Measurements from ENCODE around the gene IGF1R. TPM values are rescaled to one million over a fixed set of nuclear protein-coding genes. Genes with fewer than 3 reads are reported as not detected.
A peak's percentile ranks its signal among the peaks of the same experiment; 100 is the strongest.

IGF1R gene
- total RNA-seq, 6 donors from 2014 or later = 31.0 to 142 (median 63.8) TPM

- TF ChIP-seq, protein P1, sequence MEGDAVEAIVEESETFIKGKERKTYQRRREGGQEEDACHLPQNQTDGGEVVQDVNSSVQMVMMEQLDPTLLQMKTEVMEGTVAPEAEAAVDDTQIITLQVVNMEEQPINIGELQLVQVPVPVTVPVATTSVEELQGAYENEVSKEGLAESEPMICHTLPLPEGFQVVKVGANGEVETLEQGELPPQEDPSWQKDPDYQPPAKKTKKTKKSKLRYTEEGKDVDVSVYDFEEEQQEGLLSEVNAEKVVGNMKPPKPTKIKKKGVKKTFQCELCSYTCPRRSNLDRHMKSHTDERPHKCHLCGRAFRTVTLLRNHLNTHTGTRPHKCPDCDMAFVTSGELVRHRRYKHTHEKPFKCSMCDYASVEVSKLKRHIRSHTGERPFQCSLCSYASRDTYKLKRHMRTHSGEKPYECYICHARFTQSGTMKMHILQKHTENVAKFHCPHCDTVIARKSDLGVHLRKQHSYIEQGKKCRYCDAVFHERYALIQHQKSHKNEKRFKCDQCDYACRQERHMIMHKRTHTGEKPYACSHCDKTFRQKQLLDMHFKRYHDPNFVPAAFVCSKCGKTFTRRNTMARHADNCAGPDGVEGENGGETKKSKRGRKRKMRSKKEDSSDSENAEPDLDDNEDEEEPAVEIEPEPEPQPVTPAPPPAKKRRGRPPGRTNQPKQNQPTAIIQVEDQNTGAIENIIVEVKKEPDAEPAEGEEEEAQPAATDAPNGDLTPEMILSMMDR (IDR thresholded peaks at IDR 0.05) = no peak
- no peak for TF ChIP-seq POLR2A (IDR thresholded peaks at IDR 0.05)
- TF ChIP-seq EP300 (IDR thresholded peaks at IDR 0.05) = no peak
- TF ChIP-seq POLR2AphosphoS5 (IDR thresholded peaks at IDR 0.05) = no peak
- WGBS, 2 donors = 91 to 96% methylated on average over 3 of the region's 3 CpGs
- Histone ChIP-seq H3K4me3 (no peak overlapping the region), H3K36me3 (peaks cover 33 to 69% (median 36%) of the 10 kb centered on the region in 4 donors), H3K9me3 (no peaks in the 10 kb centered on the region), H3K27ac (no peak overlapping the region), H3K4me1 (peaks cover 8 to 17% (median 11%) of the 10 kb centered on the region in 4 donors), H3K27me3 (no peaks in the 10 kb centered on the region)
- no peak for DNase-seq
- no peak for ATAC-seq (ENCODE audit: low FRiP score in 2 of 2)
Measured at GRCh38 chr15:98917417-98917816, 269.1 kb downstream of the IGF1R start.

DNA sequence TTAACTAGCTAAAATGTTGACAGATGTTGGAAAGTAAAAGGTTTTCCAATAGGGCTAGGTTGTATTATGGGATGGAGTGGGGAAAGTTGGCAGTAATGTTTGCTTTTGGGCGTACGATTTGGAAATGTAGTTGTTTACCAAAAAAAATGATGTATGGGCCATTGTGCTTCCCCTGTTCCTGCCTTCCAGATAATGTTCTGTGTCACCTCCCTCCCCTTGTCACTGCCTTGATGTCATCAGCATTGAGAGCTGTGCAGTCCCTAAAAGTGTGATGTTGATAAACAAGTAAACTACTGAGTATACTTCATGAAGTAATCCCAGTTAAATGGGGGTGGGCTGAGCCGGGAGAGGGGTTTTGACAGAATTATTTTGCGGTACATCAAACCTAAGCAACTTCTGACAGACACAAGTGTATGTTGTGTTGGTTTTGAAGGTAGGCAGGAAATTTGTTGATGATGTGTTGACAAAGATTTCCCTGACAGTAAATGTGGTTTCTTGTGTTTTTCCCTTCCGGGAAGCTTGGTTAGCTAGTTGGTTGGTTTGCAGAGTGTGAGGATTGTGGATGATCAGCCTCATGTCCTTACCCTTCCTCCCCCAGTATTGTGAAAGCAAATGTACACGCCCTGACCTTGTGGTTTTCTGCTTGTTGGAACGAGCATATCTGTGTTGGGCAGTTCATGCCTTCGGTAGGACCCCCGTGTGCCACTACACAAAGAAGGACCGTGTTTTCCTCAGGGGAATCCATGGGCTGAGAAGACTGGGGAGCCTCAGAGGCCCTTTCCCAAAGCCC lies 271.9 kb downstream of the IGF1R start:
- peaks cover 3 to 10% (median 9%) of the 10 kb centered on the region in 4 donors for H3K4me1 ChIP-seq
- H3K4me3 ChIP-seq = no peak overlapping the region
- ATAC-seq (ENCODE audit: low FRiP score in 2 of 2) (no peak), DNase-seq (no peak)
- WGBS, 2 donors = 64 to 76% methylated on average over 10 of the region's 10 CpGs
- no peaks in the 10 kb centered on the region for H3K9me3 ChIP-seq
- no peaks in the 10 kb centered on the region for H3K27me3 ChIP-seq
- H3K36me3 ChIP-seq = peaks cover 22 to 75% (median 45%) of the 10 kb centered on the region in 4 donors
- TF ChIP-seq POLR2AphosphoS5 (IDR thresholded peaks at IDR 0.05) = no peak
- TF ChIP-seq POLR2A (IDR thresholded peaks at IDR 0.05) = no peak
- TF ChIP-seq EP300 (IDR thresholded peaks at IDR 0.05) = no peak
- TF ChIP-seq, protein P1 (IDR thresholded peaks at IDR 0.05) = no peak
- H3K27ac ChIP-seq = peak overlapping the region in 1 of 4 donors; percentile 39

DNA sequence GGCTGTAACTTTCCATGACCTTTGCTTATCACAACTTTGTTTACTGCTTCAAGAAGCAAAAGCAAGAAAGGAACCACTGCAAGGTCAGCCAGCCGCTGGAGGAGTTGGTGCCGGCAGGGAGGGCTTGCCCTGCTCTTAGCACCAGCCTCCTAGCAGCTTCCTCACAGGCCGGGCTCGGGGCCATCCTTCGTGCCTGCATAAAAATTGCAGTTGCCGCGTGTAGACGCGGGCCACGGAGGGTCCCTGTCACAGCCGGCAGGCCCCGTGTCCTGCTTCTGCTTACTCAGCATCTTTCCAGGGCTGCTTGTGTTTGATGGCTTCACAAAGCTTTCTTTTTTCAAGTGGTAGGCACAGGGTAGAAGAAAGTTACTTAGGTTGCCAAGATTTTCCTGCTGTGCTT lies 274.8 kb downstream of the IGF1R start:
- no peaks in the 10 kb centered on the region for H3K27me3 ChIP-seq
- 66 to 73% methylated on average over 10 to 12 of the region's 12 CpGs for WGBS, 2 donors
- peaks cover 5 to 65% (median 29%) of the 10 kb centered on the region in 4 donors for H3K36me3 ChIP-seq
- peak overlapping the region in 1 of 4 donors; percentile 23 for H3K27ac ChIP-seq
- ATAC-seq (ENCODE audit: low FRiP score in 2 of 2) (no peak), DNase-seq (peak in 1 of 2 donors; percentile 68)
- peaks cover 3 to 9% (median 6%) of the 10 kb centered on the region in 4 donors for H3K4me1 ChIP-seq
- no peak for TF ChIP-seq POLR2A (IDR thresholded peaks at IDR 0.05)
- TF ChIP-seq, protein P1 (IDR thresholded peaks at IDR 0.05) = no peak
- no peak for TF ChIP-seq POLR2AphosphoS5 (IDR thresholded peaks at IDR 0.05)
- H3K9me3 ChIP-seq = no peaks in the 10 kb centered on the region
- H3K4me3 ChIP-seq = no peak overlapping the region

DNA sequence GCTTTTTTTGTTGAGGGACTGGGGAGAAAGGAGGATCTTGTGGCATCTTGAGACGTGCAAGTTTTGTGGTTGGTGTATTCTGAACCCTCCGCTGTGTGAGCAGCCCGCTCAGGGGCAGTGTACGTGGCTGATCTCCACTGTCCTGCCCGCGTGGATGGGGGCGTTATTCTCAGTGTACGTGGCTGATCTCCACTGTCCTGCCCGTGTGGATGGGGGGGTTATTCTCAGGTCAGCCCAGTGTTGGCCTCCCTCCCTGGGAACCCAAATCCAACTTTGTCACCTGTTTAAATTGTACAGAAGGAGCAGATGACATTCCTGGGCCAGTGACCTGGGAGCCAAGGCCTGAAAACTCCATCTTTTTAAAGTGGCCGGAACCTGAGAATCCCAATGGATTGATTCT lies 275.2 kb downstream of the IGF1R start:
- Histone ChIP-seq H3K4me1 (peaks cover 3 to 9% (median 6%) of the 10 kb centered on the region in 4 donors), H3K36me3 (peaks cover 5 to 62% (median 29%) of the 10 kb centered on the region in 4 donors), H3K27me3 (no peaks in the 10 kb centered on the region), H3K9me3 (no peaks in the 10 kb centered on the region), H3K27ac (no peak overlapping the region), H3K4me3 (no peak overlapping the region)
- no peak for ATAC-seq (ENCODE audit: low FRiP score in 2 of 2)
- WGBS, 2 donors = 84 to 95% methylated on average over 8 to 10 of the region's 10 CpGs
- no peak for DNase-seq
- TF ChIP-seq, protein P1 (IDR thresholded peaks at IDR 0.05) = no peak
- no peak for TF ChIP-seq POLR2AphosphoS5 (IDR thresholded peaks at IDR 0.05)
- TF ChIP-seq EP300 (IDR thresholded peaks at IDR 0.05) = no peak
- TF ChIP-seq POLR2A (IDR thresholded peaks at IDR 0.05) = no peak
